HepG2 (cell line): ENCODE results near the gene COLGALT1. TPM values are rescaled to one million over a fixed set of nuclear protein-coding genes. Genes with fewer than 3 reads are reported as not detected.

Experiments used
- ARNT2 ChIP-seq: sonication (generic); formaldehyde crosslinking; IDR thresholded peaks from 2 replicates; pipeline ENCODE4 v1.8.0; 2022; ENCODE audit warnings: mild to moderate bottlenecking, low read depth, missing genetic modification reagents, moderate library complexity
- CENPT ChIP-seq: sonication (generic); formaldehyde crosslinking; IDR thresholded peaks from 2 replicates; pipeline ENCODE4 v1.8.0; 2022; ENCODE audit warnings: low read depth, mild to moderate bottlenecking, moderate library complexity, missing genetic modification reagents
- CREM ChIP-seq, 2 experiments: sonication (generic) in 1 of 2; formaldehyde crosslinking in 1 of 2; IDR thresholded peaks; 2 replicates each; pipeline versions ENCODE4 v1.4.0 to v1.6.1; 2016 to 2020; ENCODE audit warnings: antibody characterized with exemption in 1 of 2, mild to moderate bottlenecking in 1 of 2, missing genetic modification reagents in 1 of 2
- KAT8 ChIP-seq: IDR thresholded peaks from 2 replicates; pipeline ENCODE4 v1.6.1; 2016; ENCODE audit warnings: missing genetic modification reagents, missing compliant biosample characterization
- KLF9 ChIP-seq: IDR thresholded peaks from 2 replicates; pipeline ENCODE4 v1.6.1; 2016; ENCODE audit warnings: low read depth
- NFKBIZ ChIP-seq: IDR thresholded peaks from 2 replicates; pipeline ENCODE4 v1.6.1; 2018; ENCODE audit warnings: missing genetic modification reagents, missing compliant biosample characterization
- PATZ1 ChIP-seq: sonication (generic); formaldehyde crosslinking; IDR thresholded peaks from 2 replicates; pipeline ENCODE4 v1.4.0; 2020; ENCODE audit warnings: missing genetic modification reagents
- SP140L ChIP-seq: sonication (generic); formaldehyde crosslinking; IDR thresholded peaks from 2 replicates; pipeline ENCODE4 v1.4.0; 2020; ENCODE audit warnings: missing genetic modification reagents, borderline replicate concordance
- TBX3 ChIP-seq: fragments of 450-650 bp; IDR thresholded peaks from 2 replicates; pipeline ENCODE4 v1.6.1; 2017; ENCODE audit warnings: antibody characterized with exemption, mild to moderate bottlenecking, inconsistent platforms, borderline replicate concordance
- ZBTB1 ChIP-seq: sonication (generic); formaldehyde crosslinking; IDR thresholded peaks from 2 replicates; pipeline ENCODE4 v1.4.0; 2020; ENCODE audit warnings: missing genetic modification reagents, borderline replicate concordance
- ZFP36 ChIP-seq: fragments of 150-350 bp; IDR thresholded peaks from 2 replicates; pipeline ENCODE4 v1.6.1; 2018; ENCODE audit warnings: borderline replicate concordance, low read length, low read depth; ENCODE audit not compliant: partially characterized antibody
- ZFP90 ChIP-seq: sonication (generic); formaldehyde crosslinking; IDR thresholded peaks from 2 replicates; pipeline ENCODE4 v1.8.0; 2022; ENCODE audit warnings: missing genetic modification reagents, mild to moderate bottlenecking, inconsistent platforms, borderline replicate concordance
- ZNF101 ChIP-seq: sonication (generic); formaldehyde crosslinking; IDR thresholded peaks from 2 replicates; pipeline ENCODE4 v1.4.0; 2020; ENCODE audit warnings: mild to moderate bottlenecking, low read depth, missing genetic modification reagents, borderline replicate concordance
- ZNF17 ChIP-seq: sonication (generic); formaldehyde crosslinking; IDR thresholded peaks from 2 replicates; pipeline ENCODE4 v1.5.0; 2020; ENCODE audit warnings: mild to moderate bottlenecking, missing genetic modification reagents
- ZNF251 ChIP-seq: sonication (generic); formaldehyde crosslinking; IDR thresholded peaks from 2 replicates; pipeline ENCODE4 v1.9.0; 2021; ENCODE audit warnings: mild to moderate bottlenecking, missing genetic modification reagents
- ZNF282 ChIP-seq: fragments of 450-650 bp; IDR thresholded peaks from 2 replicates; pipeline ENCODE4 v1.6.1; 2018; ENCODE audit not compliant: partially characterized antibody
- ZNF44 ChIP-seq: sonication (generic); formaldehyde crosslinking; IDR thresholded peaks from 2 replicates; pipeline ENCODE4 v1.5.1; 2020; ENCODE audit warnings: mild to moderate bottlenecking, missing genetic modification reagents
- polyA plus RNA-seq, 8 experiments: library from polyadenylated mRNA; depleted of rRNA in 3 of 8; stranded (reverse) in 7 of 8; unstranded in 1 of 8; fragments of >200 nt; fragmentation: Illumina TruSeq in 4 of 8; extraction: Trizol in 4 of 8; gene quantifications; 2 replicates each; pipeline versions ENCODE4 v1.2.1 to v1.2.3, GENCODE V29; 2011 to 2016; ENCODE audit warnings: low read depth in 4 of 8, missing spikeins in 1 of 8, mixed read lengths in 1 of 8; ENCODE audit not compliant: insufficient read depth in 1 of 8
- total RNA-seq, 5 experiments: library from RNA; depleted of rRNA; stranded (reverse); fragments of >200 nt; fragmentation: Illumina TruSeq; extraction: Trizol; gene quantifications; 2 replicates each; pipeline ENCODE4 v1.2.3, GENCODE V29; 2016; ENCODE audit warnings: low read depth in 1 of 5
- TF ChIP-seq, protein P1 (sequence below): sonication (generic); formaldehyde crosslinking; IDR thresholded peaks from 2 replicates; pipeline ENCODE4 v1.5.1; 2020; ENCODE audit warnings: mild to moderate bottlenecking, missing genetic modification reagents, moderate library complexity
- TF ChIP-seq, protein P2 (sequence below): IDR thresholded peaks from 2 replicates; pipeline ENCODE4 v1.6.1; 2016; ENCODE audit warnings: low read depth, control low read depth

Gene COLGALT1
- total and polyA plus RNA-seq, 2 of the 13 experiments (the other 11 are each of a cell fraction or from before 2014, with no cell fraction given) = 58.0 to 211 TPM

DNA sequence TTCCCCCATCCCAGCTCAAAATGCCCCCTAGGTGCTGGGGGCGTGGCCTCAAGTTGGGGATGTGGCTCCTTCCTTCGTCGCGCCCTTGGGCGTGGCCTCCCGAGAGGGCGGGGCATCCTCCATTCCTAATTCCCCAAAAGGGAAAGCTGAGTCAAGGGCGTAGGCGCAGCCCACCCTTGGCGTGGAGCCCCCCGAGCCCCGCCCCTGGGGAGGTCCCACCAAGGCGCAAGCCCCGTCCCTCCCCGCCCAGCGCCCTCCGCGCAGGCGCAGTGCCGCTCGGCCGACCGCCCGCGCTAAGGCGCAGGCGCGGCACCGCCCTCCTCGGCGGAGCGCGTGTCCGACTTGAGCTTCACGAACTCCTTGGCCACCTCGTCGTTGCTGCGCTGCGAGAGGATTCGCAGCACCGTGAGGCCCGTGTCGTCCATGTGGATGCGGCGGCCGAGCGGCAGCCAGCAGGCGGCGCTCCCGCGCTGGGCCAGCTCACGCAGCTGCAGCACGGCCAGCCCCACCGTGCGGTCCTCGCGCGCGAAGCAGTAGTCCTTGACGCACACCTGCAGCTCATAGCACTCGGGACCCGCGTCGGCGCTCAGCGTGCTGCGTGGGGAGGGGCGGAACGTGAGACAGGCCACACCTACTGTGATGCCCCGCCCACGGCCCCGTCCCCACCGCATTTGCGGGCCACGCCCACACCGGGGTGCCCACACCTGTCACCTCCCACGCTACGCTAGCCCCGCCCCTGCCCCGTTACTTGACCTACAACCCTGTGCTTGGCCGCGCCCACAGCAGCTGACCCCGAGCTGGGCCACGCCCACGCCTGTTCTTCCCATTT, 50.5 kb downstream of the COLGALT1 start (continued):
- TF ChIP-seq SP140L (CRISPR knock-in tag) (peak; percentile 94; the same call in 1 of the 2 replicates), PATZ1 (no peak; the same call in 1 of the 2 replicates), KAT8 (peak; percentile 83), KLF9 (CRISPR knock-in tag) (peak; percentile 82; the same call in 1 of the 2 replicates), ZNF101 (CRISPR knock-in tag) (peak; percentile 88; the same call in 1 of the 2 replicates), CREM (IDR thresholded peaks at IDR 0.05) (no peak), CREM (CRISPR knock-in tag; IDR thresholded peaks at IDR 0.05) (no peak), CENPT (CRISPR knock-in tag) (peak; percentile 99), ZFP36 (no peak), ZBTB1 (CRISPR knock-in tag) (no peak), TBX3 (peak; percentile 25; the same call in 1 of the 2 replicates), ARNT2 (CRISPR knock-in tag) (peak; percentile 100), ZNF282 (no peak), ZFP90 (CRISPR knock-in tag) (peak; percentile 96; the same call in 1 of the 2 replicates), ZNF44 (CRISPR knock-in tag) (peak; percentile 98), ZNF17 (peak; percentile 96), ZNF251 (CRISPR knock-in tag) (peak; percentile 98), NFKBIZ (CRISPR knock-in tag) (peak; percentile 64; the same call in 1 of the 2 replicates)
- TF ChIP-seq, protein P1, sequence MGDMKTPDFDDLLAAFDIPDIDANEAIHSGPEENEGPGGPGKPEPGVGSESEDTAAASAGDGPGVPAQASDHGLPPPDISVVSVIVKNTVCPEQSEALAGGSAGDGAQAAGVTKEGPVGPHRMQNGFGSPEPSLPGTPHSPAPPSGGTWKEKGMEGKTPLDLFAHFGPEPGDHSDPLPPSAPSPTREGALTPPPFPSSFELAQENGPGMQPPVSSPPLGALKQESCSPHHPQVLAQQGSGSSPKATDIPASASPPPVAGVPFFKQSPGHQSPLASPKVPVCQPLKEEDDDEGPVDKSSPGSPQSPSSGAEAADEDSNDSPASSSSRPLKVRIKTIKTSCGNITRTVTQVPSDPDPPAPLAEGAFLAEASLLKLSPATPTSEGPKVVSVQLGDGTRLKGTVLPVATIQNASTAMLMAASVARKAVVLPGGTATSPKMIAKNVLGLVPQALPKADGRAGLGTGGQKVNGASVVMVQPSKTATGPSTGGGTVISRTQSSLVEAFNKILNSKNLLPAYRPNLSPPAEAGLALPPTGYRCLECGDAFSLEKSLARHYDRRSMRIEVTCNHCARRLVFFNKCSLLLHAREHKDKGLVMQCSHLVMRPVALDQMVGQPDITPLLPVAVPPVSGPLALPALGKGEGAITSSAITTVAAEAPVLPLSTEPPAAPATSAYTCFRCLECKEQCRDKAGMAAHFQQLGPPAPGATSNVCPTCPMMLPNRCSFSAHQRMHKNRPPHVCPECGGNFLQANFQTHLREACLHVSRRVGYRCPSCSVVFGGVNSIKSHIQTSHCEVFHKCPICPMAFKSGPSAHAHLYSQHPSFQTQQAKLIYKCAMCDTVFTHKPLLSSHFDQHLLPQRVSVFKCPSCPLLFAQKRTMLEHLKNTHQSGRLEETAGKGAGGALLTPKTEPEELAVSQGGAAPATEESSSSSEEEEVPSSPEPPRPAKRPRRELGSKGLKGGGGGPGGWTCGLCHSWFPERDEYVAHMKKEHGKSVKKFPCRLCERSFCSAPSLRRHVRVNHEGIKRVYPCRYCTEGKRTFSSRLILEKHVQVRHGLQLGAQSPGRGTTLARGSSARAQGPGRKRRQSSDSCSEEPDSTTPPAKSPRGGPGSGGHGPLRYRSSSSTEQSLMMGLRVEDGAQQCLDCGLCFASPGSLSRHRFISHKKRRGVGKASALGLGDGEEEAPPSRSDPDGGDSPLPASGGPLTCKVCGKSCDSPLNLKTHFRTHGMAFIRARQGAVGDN = peak; percentile 100
- TF ChIP-seq, protein P2, sequence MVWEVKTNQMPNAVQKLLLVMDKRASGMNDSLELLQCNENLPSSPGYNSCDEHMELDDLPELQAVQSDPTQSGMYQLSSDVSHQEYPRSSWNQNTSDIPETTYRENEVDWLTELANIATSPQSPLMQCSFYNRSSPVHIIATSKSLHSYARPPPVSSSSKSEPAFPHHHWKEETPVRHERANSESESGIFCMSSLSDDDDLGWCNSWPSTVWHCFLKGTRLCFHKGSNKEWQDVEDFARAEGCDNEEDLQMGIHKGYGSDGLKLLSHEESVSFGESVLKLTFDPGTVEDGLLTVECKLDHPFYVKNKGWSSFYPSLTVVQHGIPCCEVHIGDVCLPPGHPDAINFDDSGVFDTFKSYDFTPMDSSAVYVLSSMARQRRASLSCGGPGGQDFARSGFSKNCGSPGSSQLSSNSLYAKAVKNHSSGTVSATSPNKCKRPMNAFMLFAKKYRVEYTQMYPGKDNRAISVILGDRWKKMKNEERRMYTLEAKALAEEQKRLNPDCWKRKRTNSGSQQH (CRISPR knock-in tag) = 0 out of 2 replicates have a peak, but pooled peaks have one; percentile 74
